HepG2 (cell line): ENCODE data around the gene IRF1. TPM values are rescaled to one million over a fixed set of nuclear protein-coding genes. Genes with fewer than 3 reads are reported as not detected.
A peak's percentile ranks its signal among the peaks of the same experiment; 100 is the strongest.

ENCODE experiments used
- AHDC1 ChIP-seq: sonication (generic); formaldehyde crosslinking; IDR thresholded peaks from 2 replicates; pipeline ENCODE4 v1.5.1; 2020; ENCODE audit warnings: mild to moderate bottlenecking, missing genetic modification reagents, borderline replicate concordance
- ARNTL ChIP-seq: sonication (generic); formaldehyde crosslinking; IDR thresholded peaks from 2 replicates; pipeline ENCODE4 v1.4.0; 2020; ENCODE audit warnings: mild to moderate bottlenecking, missing genetic modification reagents
- FIP1L1 ChIP-seq: fragments of 200-400 bp; formaldehyde crosslinking; IDR thresholded peaks from 2 replicates; pipeline ENCODE4 v1.6.1; 2018; ENCODE audit warnings: low read depth, mild to moderate bottlenecking, low read length, moderate library complexity, borderline replicate concordance; ENCODE audit not compliant: insufficient read depth
- FOSL2 ChIP-seq: sonication (generic); formaldehyde crosslinking; IDR thresholded peaks from 2 replicates; pipeline ENCODE4 v1.4.0; 2020; ENCODE audit warnings: missing genetic modification reagents
- FOXO1 ChIP-seq: sonication (generic); formaldehyde crosslinking; IDR thresholded peaks from 2 replicates; pipeline ENCODE4 v1.4.0; 2020; ENCODE audit warnings: missing genetic modification reagents
- FOXP4 ChIP-seq: sonication (generic); formaldehyde crosslinking; IDR thresholded peaks from 2 replicates; pipeline ENCODE4 v1.4.0; 2020; ENCODE audit warnings: missing genetic modification reagents
- GABPA ChIP-seq, 2 experiments: IDR thresholded peaks; 2 replicates each; pipeline ENCODE4 v1.6.1; 2011 to 2016; ENCODE audit warnings: low read depth in 2 of 2, low read length in 1 of 2, missing biosample characterization in 1 of 2, missing genetic modification characterization in 1 of 2
- KDM5B ChIP-seq: sonication (generic); formaldehyde crosslinking; IDR thresholded peaks from 2 replicates; pipeline ENCODE4 v1.4.0; 2020; ENCODE audit warnings: missing genetic modification reagents, mild to moderate bottlenecking, borderline replicate concordance
- MTF2 ChIP-seq: sonication (generic); formaldehyde crosslinking; IDR thresholded peaks from 2 replicates; pipeline ENCODE4 v1.5.0; 2020; ENCODE audit warnings: missing genetic modification reagents, borderline replicate concordance
- MXI1 ChIP-seq: IDR thresholded peaks from 3 replicates; pipeline ENCODE4 v1.6.1; 2012; ENCODE audit warnings: low read depth, low read length, inconsistent platforms, borderline replicate concordance
- SRSF4 ChIP-seq: fragments of 200-400 bp; formaldehyde crosslinking; IDR thresholded peaks from one replicate; pipeline ENCODE4 v1.6.1; 2018; ENCODE audit warnings: mild to moderate bottlenecking, low read depth, low read length, moderate library complexity; ENCODE audit not compliant: poor library complexity, severe bottlenecking
- THAP11 ChIP-seq: IDR thresholded peaks from 2 replicates; pipeline ENCODE4 v1.6.1; 2016; ENCODE audit warnings: missing biosample characterization, missing genetic modification reagents
- XRCC5 ChIP-seq: fragments of 200-400 bp; formaldehyde crosslinking; optimal IDR thresholded peaks from 2 replicates; pipeline ENCODE3; 2017; ENCODE audit warnings: mild to moderate bottlenecking, low read length
- ZNF292 ChIP-seq: sonication (generic); formaldehyde crosslinking; IDR thresholded peaks from 2 replicates; pipeline ENCODE4 v1.8.1; 2022; ENCODE audit warnings: mild to moderate bottlenecking, low read depth, missing genetic modification reagents, borderline replicate concordance
- ZNF501 ChIP-seq: sonication (generic); formaldehyde crosslinking; IDR thresholded peaks from 2 replicates; pipeline ENCODE4 v1.5.1; 2020; ENCODE audit warnings: mild to moderate bottlenecking, moderate library complexity, missing genetic modification reagents
- ZNF512 ChIP-seq: sonication (generic); formaldehyde crosslinking; IDR thresholded peaks from 2 replicates; pipeline ENCODE4 v1.4.0; 2020; ENCODE audit warnings: mild to moderate bottlenecking, missing genetic modification reagents
- ZNF790 ChIP-seq: sonication (generic); formaldehyde crosslinking; IDR thresholded peaks from 2 replicates; pipeline ENCODE4 v1.8.0; 2022; ENCODE audit warnings: missing genetic modification reagents, mild to moderate bottlenecking, borderline replicate concordance
- ZSCAN20 ChIP-seq: sonication (generic); formaldehyde crosslinking; IDR thresholded peaks from 2 replicates; pipeline ENCODE4 v1.4.0; 2020; ENCODE audit warnings: missing genetic modification reagents, mild to moderate bottlenecking, borderline replicate concordance
- polyA plus RNA-seq, 8 experiments: library from polyadenylated mRNA; depleted of rRNA in 3 of 8; stranded (reverse) in 7 of 8; unstranded in 1 of 8; fragments of >200 nt; fragmentation: Illumina TruSeq in 4 of 8; extraction: Trizol in 4 of 8; gene quantifications; 2 replicates each; pipeline versions ENCODE4 v1.2.1 to v1.2.3, GENCODE V29; 2011 to 2016; ENCODE audit warnings: low read depth in 4 of 8, missing spikeins in 1 of 8, mixed read lengths in 1 of 8; ENCODE audit not compliant: insufficient read depth in 1 of 8
- total RNA-seq, 5 experiments: library from RNA; depleted of rRNA; stranded (reverse); fragments of >200 nt; fragmentation: Illumina TruSeq; extraction: Trizol; gene quantifications; 2 replicates each; pipeline ENCODE4 v1.2.3, GENCODE V29; 2016; ENCODE audit warnings: low read depth in 1 of 5

The IRF1 gene
- total and polyA plus RNA-seq, 2 of the 13 experiments (the other 11 are each of a cell fraction or from before 2014, with no cell fraction given) = 4.1 to 8.8 TPM

DNA sequence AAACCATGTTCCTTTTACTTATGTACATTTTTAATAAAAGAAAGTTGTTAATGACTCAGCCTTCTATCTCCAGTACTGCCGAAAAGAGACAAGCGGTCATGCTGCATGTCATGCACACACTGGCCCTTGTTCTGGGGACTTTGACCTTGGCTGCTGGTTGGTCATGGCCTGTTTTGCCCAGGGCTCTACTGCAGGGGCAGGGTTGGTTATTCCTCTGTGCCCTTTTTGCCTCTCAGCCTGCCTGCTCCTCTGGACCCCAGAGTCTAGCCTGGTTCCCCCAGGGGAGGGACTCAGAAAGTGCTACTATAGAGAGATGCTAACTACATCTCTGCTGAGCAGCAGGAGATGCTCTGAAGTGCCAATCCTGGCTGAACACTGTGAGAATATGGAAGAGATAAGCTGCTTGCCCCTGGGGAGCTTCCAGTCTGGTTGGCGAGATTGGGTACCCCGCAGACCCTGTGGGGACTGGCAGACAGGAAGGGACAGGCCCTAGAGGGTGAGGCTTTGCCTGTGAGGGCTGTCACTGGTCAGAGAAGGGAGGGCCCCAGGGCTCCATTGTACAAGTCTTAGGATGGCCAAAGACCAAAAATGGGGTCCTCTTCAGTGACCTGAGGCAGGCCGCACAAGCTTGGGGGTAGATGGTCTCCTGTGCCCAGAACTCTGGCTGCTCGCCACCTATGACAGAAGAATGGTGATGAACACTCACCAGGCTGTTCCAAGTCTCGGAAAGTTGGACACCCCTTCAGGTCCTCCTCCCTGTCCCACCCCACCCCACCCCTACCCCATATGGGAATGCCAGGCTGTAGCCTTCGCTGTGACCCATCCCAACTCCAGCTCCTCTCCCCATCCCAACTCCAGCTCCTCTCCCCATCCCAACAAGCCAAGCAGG lies 14.3 kb downstream of the IRF1 start (continued):
- TF ChIP-seq AHDC1 (CRISPR knock-in tag) = peak; percentile 22; the same call in 1 of the 2 replicates
- TF ChIP-seq XRCC5 = peak; percentile 39
- no peak for TF ChIP-seq ZNF501 (CRISPR knock-in tag)
- TF ChIP-seq KDM5B (CRISPR knock-in tag) = peak; percentile 33; the same call in 1 of the 2 replicates
- TF ChIP-seq SRSF4 = no peak
- TF ChIP-seq FOXP4 = no peak
- no peak for TF ChIP-seq FIP1L1
- peak; percentile 62 for TF ChIP-seq FOSL2 (CRISPR knock-in tag)
- no peak for TF ChIP-seq ARNTL
- peak; percentile 38; the same call in 1 of the 2 replicates for TF ChIP-seq FOXO1 (CRISPR knock-in tag)
- no peak for TF ChIP-seq MTF2 (CRISPR knock-in tag)
- no peak for TF ChIP-seq MXI1
- no peak for TF ChIP-seq ZNF512 (CRISPR knock-in tag)
- TF ChIP-seq ZNF292 (CRISPR knock-in tag) = peak; percentile 20; the same call in 1 of the 2 replicates
- TF ChIP-seq ZNF790 (CRISPR knock-in tag) = no peak
- TF ChIP-seq GABPA (IDR thresholded peaks at IDR 0.05; ENCODE audit: low read depth, low read length) = no peak
- 0 out of 2 replicates have a peak, but pooled peaks have one; percentile 17 for TF ChIP-seq GABPA (CRISPR knock-in tag; IDR thresholded peaks at IDR 0.05; ENCODE audit: low read depth)
- TF ChIP-seq THAP11 = peak; percentile 40; the same call in 1 of the 2 replicates
- no peak for TF ChIP-seq ZSCAN20 (CRISPR knock-in tag)
